HEK293 (cell line): Measurements from ENCODE around the gene CALML4.

Source experiments
- CTCF ChIA-PET: fragments of 350-600 bp; formaldehyde crosslinking; extraction: SDS; loops from one replicate; lab custom pipeline; 2021; ENCODE audit warnings: antibody characterized with exemption; lab: Yijun Ruan, JAX
- POLR2A ChIA-PET: fragments of 300-600 bp; formaldehyde crosslinking; extraction: SDS; loops from one replicate; lab custom pipeline; 2020; ENCODE audit warnings: antibody characterized with exemption, inconsistent platforms; lab: Yijun Ruan, JAX
- H3K27ac ChIP-seq: fragments of 200-500 bp; sonication (Bioruptor generic); 2 replicates; pipeline ENCODE4 v1.5.1; 2014; ENCODE audit warnings: low read depth, low read length, control low read depth, inconsistent platforms; ENCODE audit errors: extremely low read depth
- H3K36me3 ChIP-seq, 2 experiments: fragments of 200-500 bp in 1 of 2; sonication (Bioruptor generic) in 1 of 2; 1 replicate in 1 of 2; 2 replicates in 1 of 2; pipeline ENCODE4 v1.5.1; 2014 to 2017; ENCODE audit warnings: inconsistent platforms in 2 of 2, low read length in 2 of 2; ENCODE audit not compliant: control insufficient read depth in 2 of 2, insufficient read depth in 1 of 2
- H3K4me1 ChIP-seq: fragments of 200-500 bp; sonication (Bioruptor generic); 2 replicates; pipeline ENCODE4 v1.5.1; 2014; ENCODE audit warnings: mild to moderate bottlenecking, low read length, inconsistent platforms; ENCODE audit not compliant: control insufficient read depth, insufficient read depth
- H3K4me3 ChIP-seq: 2 replicates; pipeline ENCODE4 v1.5.1; 2011; ENCODE audit warnings: low read depth, mild to moderate bottlenecking, control low read depth, low read length, moderate library complexity
- H3K9me3 ChIP-seq: fragments of 200-500 bp; sonication (Bioruptor generic); 2 replicates; pipeline ENCODE4 v1.5.1; 2014; ENCODE audit warnings: low read depth, low read length, inconsistent platforms; ENCODE audit not compliant: control insufficient read depth, insufficient read depth
- KLF9 ChIP-seq: fragments of 450-650 bp; formaldehyde crosslinking; IDR thresholded peaks from 2 replicates; pipeline ENCODE4 v1.5.1; 2016; ENCODE audit warnings: missing biosample characterization, missing genetic modification characterization, low read depth
- MZF1 ChIP-seq: fragments of 450-650 bp; formaldehyde crosslinking; IDR thresholded peaks from 2 replicates; pipeline ENCODE4 v1.5.1; 2017; ENCODE audit warnings: missing biosample characterization, missing genetic modification characterization, borderline replicate concordance
- SP3 ChIP-seq: fragments of 450-650 bp; formaldehyde crosslinking; IDR thresholded peaks from 2 replicates; pipeline ENCODE4 v1.5.1; 2016; ENCODE audit warnings: missing biosample characterization, missing genetic modification characterization
- YY1 ChIP-seq: fragments of 450-650 bp; formaldehyde crosslinking; IDR thresholded peaks from 2 replicates; pipeline ENCODE4 v1.5.1; 2018; ENCODE audit warnings: missing biosample characterization, missing genetic modification characterization
- ZBTB48 ChIP-seq: fragments of 450-650 bp; formaldehyde crosslinking; IDR thresholded peaks from 2 replicates; pipeline ENCODE4 v1.5.1; 2016; ENCODE audit warnings: missing biosample characterization, missing genetic modification characterization
- ZNF114 ChIP-seq: fragments of 450-650 bp; formaldehyde crosslinking; IDR thresholded peaks from 2 replicates; pipeline ENCODE4 v1.5.0; 2017; ENCODE audit warnings: missing biosample characterization, missing genetic modification characterization
- ZNF138 ChIP-seq: fragments of 450-650 bp; formaldehyde crosslinking; IDR thresholded peaks from 2 replicates; pipeline ENCODE4 v1.5.1; 2016; ENCODE audit warnings: missing biosample characterization, missing genetic modification characterization, borderline replicate concordance
- ZNF239 ChIP-seq: fragments of 450-650 bp; formaldehyde crosslinking; IDR thresholded peaks from 2 replicates; pipeline ENCODE4 v1.5.1; 2016; ENCODE audit warnings: missing biosample characterization, missing genetic modification characterization
- ZNF311 ChIP-seq: fragments of 450-650 bp; formaldehyde crosslinking; IDR thresholded peaks from 2 replicates; pipeline ENCODE4 v1.5.1; 2017; ENCODE audit warnings: missing biosample characterization, missing genetic modification characterization, borderline replicate concordance
- ZNF518A ChIP-seq: fragments of 450-650 bp; formaldehyde crosslinking; conservative IDR thresholded peaks from 2 replicates; pipeline ENCODE4 v1.5.1; 2016; ENCODE audit warnings: low read depth, missing biosample characterization, missing genetic modification characterization
- ZNF596 ChIP-seq: fragments of 450-650 bp; IDR thresholded peaks from 2 replicates; pipeline ENCODE4 v1.5.0; 2018; ENCODE audit warnings: missing biosample characterization, mild to moderate bottlenecking, missing genetic modification characterization, moderate library complexity
- ZNF747 ChIP-seq: fragments of 450-650 bp; formaldehyde crosslinking; IDR thresholded peaks from 2 replicates; pipeline ENCODE4 v1.5.1; 2016; ENCODE audit warnings: missing biosample characterization, missing genetic modification characterization
- ZNF777 ChIP-seq: fragments of 450-650 bp; formaldehyde crosslinking; IDR thresholded peaks from 2 replicates; pipeline ENCODE4 v1.5.1; 2017; ENCODE audit warnings: missing biosample characterization, missing genetic modification characterization, borderline replicate concordance
- ZNF791 ChIP-seq: fragments of 450-650 bp; formaldehyde crosslinking; IDR thresholded peaks from 2 replicates; pipeline ENCODE4 v1.5.1; 2016; ENCODE audit warnings: missing biosample characterization, missing genetic modification characterization
- ZNF843 ChIP-seq: fragments of 450-650 bp; formaldehyde crosslinking; IDR thresholded peaks from 2 replicates; pipeline ENCODE4 v1.5.1; 2016; ENCODE audit warnings: missing biosample characterization, missing genetic modification characterization
- ZSCAN4 ChIP-seq: fragments of 450-650 bp; formaldehyde crosslinking; IDR thresholded peaks from 2 replicates; pipeline ENCODE4 v1.5.1; 2017; ENCODE audit warnings: missing biosample characterization, missing genetic modification characterization
- ZXDB ChIP-seq: fragments of 450-650 bp; formaldehyde crosslinking; IDR thresholded peaks from 2 replicates; pipeline ENCODE4 v1.5.1; 2016; ENCODE audit warnings: missing biosample characterization, missing genetic modification characterization
- TF ChIP-seq, protein P1 (sequence below): fragments of 450-650 bp; formaldehyde crosslinking; IDR thresholded peaks from 2 replicates; pipeline ENCODE4 v1.5.0; 2017; ENCODE audit warnings: missing biosample characterization, missing genetic modification characterization, borderline replicate concordance
- TF ChIP-seq, protein P2 (sequence below): fragments of 450-650 bp; formaldehyde crosslinking; IDR thresholded peaks from 2 replicates; pipeline ENCODE4 v1.5.1; 2016; ENCODE audit warnings: missing biosample characterization, missing genetic modification characterization, low read depth
- TF ChIP-seq, protein P3 (sequence below): fragments of 450-650 bp; formaldehyde crosslinking; IDR thresholded peaks from 2 replicates; pipeline ENCODE4 v1.5.1; 2016; ENCODE audit warnings: missing biosample characterization, missing genetic modification characterization, borderline replicate concordance
- TF ChIP-seq, protein P4 (sequence below): fragments of 450-650 bp; formaldehyde crosslinking; IDR thresholded peaks from 2 replicates; pipeline ENCODE4 v1.5.1; 2016; ENCODE audit warnings: missing biosample characterization, missing genetic modification characterization

Gene CALML4

GRCh38 chr15:68183616-68184315, 21.4 kb downstream of the CALML4 start (continued):
- TF ChIP-seq, protein P1, sequence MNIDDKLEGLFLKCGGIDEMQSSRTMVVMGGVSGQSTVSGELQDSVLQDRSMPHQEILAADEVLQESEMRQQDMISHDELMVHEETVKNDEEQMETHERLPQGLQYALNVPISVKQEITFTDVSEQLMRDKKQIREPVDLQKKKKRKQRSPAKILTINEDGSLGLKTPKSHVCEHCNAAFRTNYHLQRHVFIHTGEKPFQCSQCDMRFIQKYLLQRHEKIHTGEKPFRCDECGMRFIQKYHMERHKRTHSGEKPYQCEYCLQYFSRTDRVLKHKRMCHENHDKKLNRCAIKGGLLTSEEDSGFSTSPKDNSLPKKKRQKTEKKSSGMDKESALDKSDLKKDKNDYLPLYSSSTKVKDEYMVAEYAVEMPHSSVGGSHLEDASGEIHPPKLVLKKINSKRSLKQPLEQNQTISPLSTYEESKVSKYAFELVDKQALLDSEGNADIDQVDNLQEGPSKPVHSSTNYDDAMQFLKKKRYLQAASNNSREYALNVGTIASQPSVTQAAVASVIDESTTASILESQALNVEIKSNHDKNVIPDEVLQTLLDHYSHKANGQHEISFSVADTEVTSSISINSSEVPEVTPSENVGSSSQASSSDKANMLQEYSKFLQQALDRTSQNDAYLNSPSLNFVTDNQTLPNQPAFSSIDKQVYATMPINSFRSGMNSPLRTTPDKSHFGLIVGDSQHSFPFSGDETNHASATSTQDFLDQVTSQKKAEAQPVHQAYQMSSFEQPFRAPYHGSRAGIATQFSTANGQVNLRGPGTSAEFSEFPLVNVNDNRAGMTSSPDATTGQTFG: no peak
- no peak for TF ChIP-seq ZNF747 (tag by site-specific recombination)
- TF ChIP-seq KLF9 (tag by site-specific recombination): no peak
- TF ChIP-seq ZXDB (tag by site-specific recombination): no peak
- TF ChIP-seq, all 188 proteins: peak for 0

GRCh38 chr15:68177742-68178141, 27.4 kb downstream of the CALML4 start:
- Histone ChIP-seq H3K27ac (no peak overlapping the region), H3K36me3 (peaks cover 43 to 48% of the 10 kb centered on the region in 2 experiments), H3K9me3 (no peaks in the 10 kb centered on the region), H3K4me3 (no peak overlapping the region), H3K4me1 (no peaks in the 10 kb centered on the region)
- no peak for TF ChIP-seq ZNF791
- TF ChIP-seq, protein P2, sequence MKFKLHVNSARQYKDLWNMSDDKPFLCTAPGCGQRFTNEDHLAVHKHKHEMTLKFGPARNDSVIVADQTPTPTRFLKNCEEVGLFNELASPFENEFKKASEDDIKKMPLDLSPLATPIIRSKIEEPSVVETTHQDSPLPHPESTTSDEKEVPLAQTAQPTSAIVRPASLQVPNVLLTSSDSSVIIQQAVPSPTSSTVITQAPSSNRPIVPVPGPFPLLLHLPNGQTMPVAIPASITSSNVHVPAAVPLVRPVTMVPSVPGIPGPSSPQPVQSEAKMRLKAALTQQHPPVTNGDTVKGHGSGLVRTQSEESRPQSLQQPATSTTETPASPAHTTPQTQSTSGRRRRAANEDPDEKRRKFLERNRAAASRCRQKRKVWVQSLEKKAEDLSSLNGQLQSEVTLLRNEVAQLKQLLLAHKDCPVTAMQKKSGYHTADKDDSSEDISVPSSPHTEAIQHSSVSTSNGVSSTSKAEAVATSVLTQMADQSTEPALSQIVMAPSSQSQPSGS (tag by site-specific recombination): no peak
- no peak for TF ChIP-seq KLF9 (tag by site-specific recombination)
- no peak for TF ChIP-seq YY1 (tag by site-specific recombination)
- TF ChIP-seq ZNF596: no peak
- TF ChIP-seq, protein P3, sequence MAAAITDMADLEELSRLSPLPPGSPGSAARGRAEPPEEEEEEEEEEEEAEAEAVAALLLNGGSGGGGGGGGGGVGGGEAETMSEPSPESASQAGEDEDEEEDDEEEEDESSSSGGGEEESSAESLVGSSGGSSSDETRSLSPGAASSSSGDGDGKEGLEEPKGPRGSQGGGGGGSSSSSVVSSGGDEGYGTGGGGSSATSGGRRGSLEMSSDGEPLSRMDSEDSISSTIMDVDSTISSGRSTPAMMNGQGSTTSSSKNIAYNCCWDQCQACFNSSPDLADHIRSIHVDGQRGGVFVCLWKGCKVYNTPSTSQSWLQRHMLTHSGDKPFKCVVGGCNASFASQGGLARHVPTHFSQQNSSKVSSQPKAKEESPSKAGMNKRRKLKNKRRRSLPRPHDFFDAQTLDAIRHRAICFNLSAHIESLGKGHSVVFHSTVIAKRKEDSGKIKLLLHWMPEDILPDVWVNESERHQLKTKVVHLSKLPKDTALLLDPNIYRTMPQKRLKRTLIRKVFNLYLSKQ: no peak
- no peak for TF ChIP-seq ZSCAN4 (tag by site-specific recombination)
- no peak for TF ChIP-seq ZNF239 (tag by site-specific recombination)
- TF ChIP-seq ZNF518A (tag by site-specific recombination): no peak
- TF ChIP-seq ZNF114 (tag by site-specific recombination): no peak
- no peak for TF ChIP-seq SP3 (tag by site-specific recombination)
- no peak for TF ChIP-seq MZF1 (tag by site-specific recombination)
- TF ChIP-seq, protein P4, sequence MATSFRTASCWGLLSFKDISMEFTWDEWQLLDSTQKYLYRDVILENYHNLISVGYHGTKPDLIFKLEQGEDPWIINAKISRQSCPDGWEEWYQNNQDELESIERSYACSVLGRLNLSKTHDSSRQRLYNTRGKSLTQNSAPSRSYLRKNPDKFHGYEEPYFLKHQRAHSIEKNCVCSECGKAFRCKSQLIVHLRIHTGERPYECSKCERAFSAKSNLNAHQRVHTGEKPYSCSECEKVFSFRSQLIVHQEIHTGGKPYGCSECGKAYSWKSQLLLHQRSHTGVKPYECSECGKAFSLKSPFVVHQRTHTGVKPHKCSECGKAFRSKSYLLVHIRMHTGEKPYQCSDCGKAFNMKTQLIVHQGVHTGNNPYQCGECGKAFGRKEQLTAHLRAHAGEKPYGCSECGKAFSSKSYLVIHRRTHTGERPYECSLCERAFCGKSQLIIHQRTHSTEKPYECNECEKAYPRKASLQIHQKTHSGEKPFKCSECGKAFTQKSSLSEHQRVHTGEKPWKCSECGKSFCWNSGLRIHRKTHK (tag by site-specific recombination): no peak
- TF ChIP-seq ZNF138 (tag by site-specific recombination): no peak
- TF ChIP-seq ZBTB48: no peak
- no peak for TF ChIP-seq ZNF843 (tag by site-specific recombination)
- no peak for TF ChIP-seq ZNF311 (tag by site-specific recombination)
- TF ChIP-seq ZNF777 (tag by site-specific recombination): no peak
- POLR2A ChIA-PET: no interaction called here
- CTCF ChIA-PET: no interaction called here
